HCT116 (cell line): Measurements from ENCODE around the gene EXOSC7. TPM values are rescaled to one million over a fixed set of nuclear protein-coding genes. Genes with fewer than 3 reads are reported as not detected.

Experiments
- ATAC-seq: fragments of 200-7000 bp; cut with Tn5 transposase; 2 replicates; pipeline ENCODE4 v1.9.1; 2020; ENCODE audit warnings: mild to moderate bottlenecking, moderate library complexity
- BruUV-seq: library from RNA; stranded (reverse); fragments of 400-500 nt; replicated peaks from 2 replicates; lab custom pipeline; 2021; lab: Mats Ljungman, UMichigan
- CTCF ChIA-PET: fragments of 300-600 bp; sonication (Branson Sonifier 250); formaldehyde crosslinking; loops from one replicate; lab custom pipeline; 2021; ENCODE audit warnings: antibody characterized with exemption; lab: Charles Lee
- POLR2A ChIA-PET: fragments of 300-600, 350-600 bp; sonication (Branson Sonifier 250); formaldehyde crosslinking; loops from one replicate; lab custom pipeline; 2021; ENCODE audit warnings: antibody characterized with exemption; lab: Charles Lee
- RAD21 ChIA-PET, 2 experiments: fragments of 300-600 bp; sonication (Branson Sonifier 250); formaldehyde crosslinking; loops; one replicate each; lab custom pipeline; 2023; ENCODE audit warnings: low total read pairs in 2 of 2; ENCODE audit not compliant: uncharacterized antibody in 2 of 2, unreplicated experiment in 2 of 2, low non-redundant PET in 1 of 2; lab: Charles Lee
- DNase-seq: peaks from one replicate; pipeline ENCODE4 v3.0.0-alpha.2; 2010; ENCODE audit warnings: low read depth, low spot score
- H2AFZ ChIP-seq: fragments of 200-600 bp; shearing (Covaris generic), sonication (generic); 2 replicates; pipeline ENCODE4 v1.6.1; 2017; ENCODE audit warnings: low read depth, mixed run types, mixed read lengths, antibody characterized with exemption, low read length; ENCODE audit not compliant: poor library complexity, severe bottlenecking
- H3K27ac ChIP-seq: 2 replicates; pipeline ENCODE4 v1.5.1; 2012; ENCODE audit warnings: low read depth, low read length
- H3K27me3 ChIP-seq: fragments of 200-600 bp; sonication (generic); 2 replicates; pipeline ENCODE4 v1.6.1; 2016; ENCODE audit warnings: mixed run types, low read length, mixed read lengths; ENCODE audit not compliant: insufficient read depth
- H3K36me3 ChIP-seq, 2 experiments: fragments of 200-500 bp in 1 of 2; fragments of 200-600 bp in 1 of 2; sonication (Bioruptor generic) in 1 of 2; sonication (generic) in 1 of 2; 2 replicates each; pipeline versions ENCODE4 v1.5.1 to v1.6.1; 2014 to 2016; ENCODE audit warnings: low read length in 2 of 2, inconsistent platforms in 1 of 2, mixed read lengths in 1 of 2, mixed run types in 1 of 2; ENCODE audit not compliant: insufficient read depth in 2 of 2, control insufficient read depth in 1 of 2
- H3K4me1 ChIP-seq, 2 experiments: fragments of 200-600 bp in 1 of 2; sonication (generic) in 1 of 2; 2 replicates each; pipeline versions ENCODE4 v1.5.1 to v1.6.1; 2012 to 2017; ENCODE audit warnings: low read length in 2 of 2, inconsistent platforms in 1 of 2, mild to moderate bottlenecking in 1 of 2, mixed read lengths in 1 of 2, mixed run types in 1 of 2, moderate library complexity in 1 of 2; ENCODE audit not compliant: insufficient read depth in 2 of 2, control insufficient read depth in 1 of 2
- H3K4me2 ChIP-seq: fragments of 200-600 bp; sonication (generic); 2 replicates; pipeline ENCODE4 v1.6.1; 2017; ENCODE audit warnings: mixed run types, low read length, mixed read lengths
- H3K4me3 ChIP-seq, 2 experiments: fragments of 200-600 bp in 1 of 2; sonication (generic) in 1 of 2; replicated peaks in 1 of 2; 2 replicates each; pipeline ENCODE4 v1.5.1; 2011 to 2016; ENCODE audit warnings: low read length in 2 of 2, control low read depth in 1 of 2, low read depth in 1 of 2, mild to moderate bottlenecking in 1 of 2, mixed read lengths in 1 of 2, mixed run types in 1 of 2
- H3K79me2 ChIP-seq: fragments of 200-600 bp; sonication (generic); 2 replicates; pipeline ENCODE4 v1.6.1; 2017; ENCODE audit warnings: mild to moderate bottlenecking, mixed run types, low read length, moderate library complexity, mixed read lengths; ENCODE audit not compliant: insufficient read depth
- H3K9ac ChIP-seq: fragments of 200-600 bp; sonication (generic); 2 replicates; pipeline ENCODE4 v1.6.1; 2016; ENCODE audit warnings: low read length, mixed read lengths
- H3K9me2 ChIP-seq: fragments of 200-600 bp; sonication (generic), shearing (Covaris generic); 2 replicates; pipeline ENCODE4 v1.6.1; 2017; ENCODE audit warnings: mixed run types, mild to moderate bottlenecking, moderate library complexity; ENCODE audit not compliant: insufficient read depth
- H3K9me3 ChIP-seq, 2 experiments: fragments of 200-500 bp in 1 of 2; fragments of 200-600 bp in 1 of 2; sonication (Bioruptor generic) in 1 of 2; sonication (generic) in 1 of 2; 2 replicates each; pipeline ENCODE4 v1.6.1; 2014 to 2017; ENCODE audit warnings: low read length in 2 of 2, mixed read lengths in 2 of 2, inconsistent platforms in 1 of 2, low read depth in 1 of 2, mild to moderate bottlenecking in 1 of 2, mixed run types in 1 of 2, moderate library complexity in 1 of 2; ENCODE audit not compliant: control insufficient read depth in 1 of 2, insufficient read depth in 1 of 2
- H4K20me1 ChIP-seq: fragments of 200-600 bp; sonication (generic), shearing (Covaris generic); 2 replicates; pipeline ENCODE4 v1.6.1; 2017; ENCODE audit warnings: mixed run types, mild to moderate bottlenecking, moderate library complexity; ENCODE audit not compliant: insufficient read depth
- CEBPB ChIP-seq: IDR thresholded peaks from 2 replicates; pipeline ENCODE4 v1.6.1; 2012; ENCODE audit warnings: low read depth
- SRF ChIP-seq: IDR thresholded peaks from 2 replicates; pipeline ENCODE4 v1.6.1; 2012; ENCODE audit warnings: low read depth
- ZBTB33 ChIP-seq: IDR thresholded peaks from 2 replicates; pipeline ENCODE4 v1.6.1; 2011; ENCODE audit warnings: mild to moderate bottlenecking, low read length, moderate library complexity; ENCODE audit not compliant: insufficient replicate concordance; ENCODE audit errors: extremely low read depth
- ZFX ChIP-seq: fragments of 450-650 bp; IDR thresholded peaks from 2 replicates; pipeline ENCODE4 v1.6.1; 2017
- intact Hi-C: fragments of 100-400 bp; cut with micrococcal nuclease; formaldehyde crosslinking; loops from 2 replicates; pipeline ENCODE4 v1.10.0; 2022
- total RNA-seq: library from RNA; stranded (reverse); gene quantifications from one replicate; pipeline ENCODE4 v1.2.1, GENCODE V29; 2021; ENCODE audit not compliant: unreplicated experiment
- TF ChIP-seq, protein P1 (sequence below), 3 experiments: fragments of 200-600 bp in 1 of 3; sonication (generic) in 1 of 3; IDR thresholded peaks in 2 of 3; conservative IDR thresholded peaks in 1 of 3; 2 replicates each; pipeline ENCODE4 v1.5.1; 2012 to 2017; ENCODE audit warnings: low read depth in 2 of 3, low read length in 2 of 3, antibody characterized with exemption in 1 of 3, borderline replicate concordance in 1 of 3, control low read depth in 1 of 3, mild to moderate bottlenecking in 1 of 3, mixed read lengths in 1 of 3, mixed run types in 1 of 3, moderate library complexity in 1 of 3; ENCODE audit not compliant: insufficient read depth in 1 of 3

The EXOSC7 gene
- total RNA-seq, 1 experiment from 2014 or later = 72.6 TPM

GRCh38 chr3:45011756-45012508 is 35.9 kb downstream of the EXOSC7 start:
- CTCF ChIA-PET = no interaction called here
- H3K9ac ChIP-seq = no peak overlapping the region
- no peak overlapping the region for H3K4me3 ChIP-seq
- H2AFZ ChIP-seq = no peak overlapping the region
- no peaks in the 10 kb centered on the region for H3K9me3 ChIP-seq
- TF ChIP-seq ZBTB33 = no peak
- TF ChIP-seq CEBPB = no peak
- no peak for TF ChIP-seq SRF
- TF ChIP-seq ZFX = no peak
- TF ChIP-seq, protein P1, sequence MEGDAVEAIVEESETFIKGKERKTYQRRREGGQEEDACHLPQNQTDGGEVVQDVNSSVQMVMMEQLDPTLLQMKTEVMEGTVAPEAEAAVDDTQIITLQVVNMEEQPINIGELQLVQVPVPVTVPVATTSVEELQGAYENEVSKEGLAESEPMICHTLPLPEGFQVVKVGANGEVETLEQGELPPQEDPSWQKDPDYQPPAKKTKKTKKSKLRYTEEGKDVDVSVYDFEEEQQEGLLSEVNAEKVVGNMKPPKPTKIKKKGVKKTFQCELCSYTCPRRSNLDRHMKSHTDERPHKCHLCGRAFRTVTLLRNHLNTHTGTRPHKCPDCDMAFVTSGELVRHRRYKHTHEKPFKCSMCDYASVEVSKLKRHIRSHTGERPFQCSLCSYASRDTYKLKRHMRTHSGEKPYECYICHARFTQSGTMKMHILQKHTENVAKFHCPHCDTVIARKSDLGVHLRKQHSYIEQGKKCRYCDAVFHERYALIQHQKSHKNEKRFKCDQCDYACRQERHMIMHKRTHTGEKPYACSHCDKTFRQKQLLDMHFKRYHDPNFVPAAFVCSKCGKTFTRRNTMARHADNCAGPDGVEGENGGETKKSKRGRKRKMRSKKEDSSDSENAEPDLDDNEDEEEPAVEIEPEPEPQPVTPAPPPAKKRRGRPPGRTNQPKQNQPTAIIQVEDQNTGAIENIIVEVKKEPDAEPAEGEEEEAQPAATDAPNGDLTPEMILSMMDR (IDR thresholded peaks at IDR 0.05 in 2 of 3, conservative IDR thresholded peaks at IDR 0.05 in 1 of 3; ENCODE audit: borderline replicate concordance in 1 of 3, insufficient read depth in 1 of 3, low read depth in 2 of 3, low read length in 2 of 3) = no peak
- no peaks in the 10 kb centered on the region for H3K27me3 ChIP-seq
- H3K4me1 ChIP-seq = no peaks in the 10 kb centered on the region
- H3K36me3 ChIP-seq = peaks cover 13% of the 10 kb centered on the region in 2 experiments; a peak in 2 of 4 replicates
- H4K20me1 ChIP-seq = no peaks in the 10 kb centered on the region
- no peak for DNase-seq
- no TSS peak for BruUV-seq
- POLR2A ChIA-PET = no interaction called here
- RAD21 ChIA-PET = no interaction called here
- no peak for ATAC-seq
- H3K4me2 ChIP-seq = no peak overlapping the region
- H3K9me2 ChIP-seq = no peaks in the 10 kb centered on the region
- intact Hi-C loops = no loop called here
- H3K79me2 ChIP-seq = no peaks in the 10 kb centered on the region
- no peak overlapping the region for H3K27ac ChIP-seq
